Mucosa of stomach (tissue), 1 donor: ENCODE results near the gene PPP1CA.

Experiments used
- H3K27me3 ChIP-seq: one replicate; pipeline ENCODE4 v1.7.0; 2013; ENCODE audit warnings: mild to moderate bottlenecking, low read length; ENCODE audit not compliant: control insufficient read depth, insufficient read depth
- H3K36me3 ChIP-seq: one replicate; pipeline ENCODE4 v1.7.0; 2013; ENCODE audit warnings: low read length; ENCODE audit not compliant: control insufficient read depth, insufficient read depth
- H3K4me1 ChIP-seq: one replicate; pipeline ENCODE4 v1.7.0; 2013; ENCODE audit warnings: mild to moderate bottlenecking, low read length; ENCODE audit not compliant: control insufficient read depth, insufficient read depth
- H3K4me3 ChIP-seq: one replicate; pipeline ENCODE4 v1.7.0; 2013; ENCODE audit warnings: low read length
- H3K9ac ChIP-seq: one replicate; pipeline ENCODE4 v1.7.0; 2013; ENCODE audit warnings: mild to moderate bottlenecking, low read length, moderate library complexity
- H3K9me3 ChIP-seq: one replicate; pipeline ENCODE4 v1.7.0; 2013; ENCODE audit warnings: mild to moderate bottlenecking, low read length, moderate library complexity; ENCODE audit not compliant: control insufficient read depth
- donor health status: Pancreatic carcinoma.

PPP1CA gene

DNA sequence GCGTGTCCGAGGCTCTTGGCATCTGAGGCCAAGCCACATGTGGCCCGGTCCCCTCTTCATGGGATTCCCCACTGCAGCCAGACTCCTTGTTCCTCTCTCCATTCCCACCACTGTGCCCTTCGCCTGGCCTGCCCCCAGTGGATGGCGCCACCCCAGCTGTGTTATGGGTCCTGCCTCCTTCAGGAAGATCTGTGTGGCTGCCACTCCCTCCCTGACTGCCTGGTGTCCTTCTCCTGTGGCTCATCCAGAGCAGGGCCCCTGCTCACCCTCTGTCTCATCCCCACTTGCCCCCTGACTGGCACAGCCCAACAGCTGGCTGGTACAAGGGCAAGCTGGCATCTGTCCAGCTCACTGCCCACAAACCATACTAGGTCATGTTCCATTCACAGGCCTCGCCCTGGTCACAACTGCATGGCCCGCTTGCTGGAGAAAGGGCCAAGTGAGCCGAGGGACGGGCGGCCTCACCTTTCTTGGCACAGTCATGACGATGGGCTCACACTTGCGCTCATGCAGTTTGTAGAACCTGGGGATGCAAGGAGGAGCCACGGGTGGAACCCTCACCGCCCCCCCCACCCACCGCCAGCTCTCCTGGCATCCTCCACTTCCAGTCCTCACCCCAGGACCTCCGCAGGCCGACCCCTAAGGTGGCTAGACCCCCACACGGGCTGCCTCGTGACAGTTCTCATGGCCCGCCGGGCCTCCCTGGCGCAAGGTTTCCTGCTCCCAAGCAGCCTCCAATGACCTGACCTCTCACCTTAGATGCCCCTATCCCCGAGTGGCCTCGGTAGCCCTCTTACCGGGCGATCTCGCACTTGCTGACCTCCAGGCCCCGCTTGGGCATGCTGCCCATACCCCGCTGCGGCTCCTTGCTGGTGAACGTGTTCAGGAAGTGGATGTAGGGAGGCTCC is 37.9 kb upstream of the PPP1CA start:
- peaks cover 48% of the 10 kb centered on the region for H3K4me1 ChIP-seq
- H3K4me3 ChIP-seq: no peak overlapping the region
- no peaks in the 10 kb centered on the region for H3K27me3 ChIP-seq
- peaks cover 28% of the 10 kb centered on the region for H3K36me3 ChIP-seq
- H3K9ac ChIP-seq: no peak overlapping the region
- H3K9me3 ChIP-seq: no peaks in the 10 kb centered on the region

DNA sequence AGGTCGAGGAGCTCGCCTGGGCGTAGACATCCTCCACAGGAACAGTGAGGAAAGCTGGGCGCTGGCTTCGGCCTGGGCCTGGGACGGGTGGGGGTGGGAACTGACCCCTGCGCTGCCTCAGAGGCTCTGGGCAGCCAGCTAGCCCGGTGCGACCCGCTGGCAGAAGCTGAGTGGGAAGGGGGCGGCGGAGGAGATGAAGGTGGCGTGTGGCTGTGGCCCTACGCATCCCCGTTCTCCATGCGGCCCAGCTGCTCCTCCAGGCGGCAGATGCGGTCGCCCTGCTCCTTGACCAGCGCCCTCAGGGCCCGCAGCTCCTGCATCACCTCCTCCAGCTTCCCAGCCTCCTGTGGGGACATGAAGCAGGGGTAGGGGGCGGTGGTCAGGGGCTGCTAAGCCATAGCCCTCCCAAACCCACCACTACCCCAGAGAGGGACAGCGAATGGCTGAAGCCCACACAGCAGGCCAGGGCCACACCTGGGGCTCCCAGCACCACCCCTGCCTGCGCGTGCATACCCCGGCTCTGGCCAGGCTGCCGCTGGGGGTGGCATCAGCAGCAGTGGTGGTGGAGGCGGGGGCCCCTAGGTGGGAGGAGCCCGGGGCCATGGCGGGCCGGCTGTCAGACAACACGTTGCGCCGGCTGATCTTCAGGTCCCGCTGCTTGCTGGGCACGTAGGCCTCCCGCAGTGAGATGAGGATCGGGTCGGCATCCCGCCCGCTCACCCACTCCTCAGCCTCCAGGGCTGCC is 36.7 kb upstream of the PPP1CA start:
- Histone ChIP-seq H3K27me3 (no peaks in the 10 kb centered on the region), H3K4me3 (no peak overlapping the region), H3K9me3 (no peaks in the 10 kb centered on the region), H3K36me3 (peaks cover 40% of the 10 kb centered on the region), H3K4me1 (peaks cover 40% of the 10 kb centered on the region), H3K9ac (no peak overlapping the region)

DNA sequence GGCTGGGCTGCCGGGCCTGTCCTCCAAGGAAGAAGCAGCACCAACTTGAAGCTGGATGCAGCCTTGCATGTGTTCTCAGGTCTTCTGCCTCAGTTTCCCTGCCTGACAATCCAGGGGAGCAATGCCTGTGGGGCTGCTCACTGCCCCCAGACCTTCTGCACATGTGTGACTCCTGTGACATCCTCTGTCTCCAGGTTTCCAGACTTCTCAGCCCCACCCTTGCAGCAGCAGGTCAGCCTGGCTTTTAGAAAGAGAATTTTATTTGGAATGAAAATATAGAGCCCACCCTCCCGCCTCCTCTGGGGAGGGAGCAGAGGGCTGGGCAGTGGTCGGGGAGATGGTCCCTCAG is 36.1 kb upstream of the PPP1CA start:
- Histone ChIP-seq H3K36me3 (peaks cover 44% of the 10 kb centered on the region), H3K4me1 (peaks cover 39% of the 10 kb centered on the region), H3K9me3 (no peaks in the 10 kb centered on the region), H3K4me3 (no peak overlapping the region), H3K9ac (no peak overlapping the region), H3K27me3 (no peaks in the 10 kb centered on the region)

DNA sequence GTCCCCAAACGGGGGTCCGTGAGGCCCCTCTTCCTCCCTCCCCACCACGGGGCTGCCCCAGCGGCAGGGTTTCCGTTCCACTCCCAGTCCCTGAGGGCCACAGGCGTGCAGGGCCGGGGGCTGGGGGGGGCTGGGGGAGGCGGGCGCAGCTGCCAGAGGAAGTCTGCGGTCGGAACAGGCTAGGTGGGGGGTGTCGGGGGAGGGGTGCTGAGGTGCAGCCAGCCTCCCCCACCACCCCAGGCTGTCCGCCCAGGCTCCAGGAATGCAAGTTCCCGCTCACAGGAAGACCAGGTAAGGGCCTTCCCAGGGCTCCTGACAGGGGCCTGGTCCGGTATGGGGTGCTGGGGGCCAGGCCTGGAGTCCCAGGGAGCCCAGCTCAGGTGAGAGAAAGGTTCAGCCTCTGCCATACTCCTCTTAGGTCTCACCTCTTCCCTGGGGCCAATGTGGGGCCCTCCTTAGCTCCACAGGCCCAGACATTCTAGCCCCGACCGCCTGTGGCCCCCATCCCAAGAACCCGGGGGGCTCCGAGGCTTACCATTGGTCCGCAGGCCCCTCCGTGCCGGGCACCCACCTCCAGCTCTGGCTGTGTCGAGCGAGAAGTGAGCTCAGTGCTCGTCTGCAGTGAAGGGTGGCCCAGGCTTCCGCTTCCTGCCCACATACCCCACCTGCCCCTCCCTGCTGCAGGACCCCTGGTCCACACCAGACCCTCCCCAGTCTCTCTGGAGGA is 35.6 kb upstream of the PPP1CA start, which contains the start of gene PTPRCAP:
Gene PTPRCAP (minus strand): TSS at position 601 of the 727 bp plus-strand sequence. CDS start 63 bp downstream, at position 538.
- Histone ChIP-seq H3K4me3 (no peak within 1 kb of the TSS), H3K9me3 (no peaks in the 10 kb centered on the region), H3K36me3 (peaks cover 47% of the 10 kb centered on the region), H3K9ac (no peak within 1 kb of the TSS), H3K27me3 (no peaks in the 10 kb centered on the region), H3K4me1 (peaks cover 34% of the 10 kb centered on the region)

DNA sequence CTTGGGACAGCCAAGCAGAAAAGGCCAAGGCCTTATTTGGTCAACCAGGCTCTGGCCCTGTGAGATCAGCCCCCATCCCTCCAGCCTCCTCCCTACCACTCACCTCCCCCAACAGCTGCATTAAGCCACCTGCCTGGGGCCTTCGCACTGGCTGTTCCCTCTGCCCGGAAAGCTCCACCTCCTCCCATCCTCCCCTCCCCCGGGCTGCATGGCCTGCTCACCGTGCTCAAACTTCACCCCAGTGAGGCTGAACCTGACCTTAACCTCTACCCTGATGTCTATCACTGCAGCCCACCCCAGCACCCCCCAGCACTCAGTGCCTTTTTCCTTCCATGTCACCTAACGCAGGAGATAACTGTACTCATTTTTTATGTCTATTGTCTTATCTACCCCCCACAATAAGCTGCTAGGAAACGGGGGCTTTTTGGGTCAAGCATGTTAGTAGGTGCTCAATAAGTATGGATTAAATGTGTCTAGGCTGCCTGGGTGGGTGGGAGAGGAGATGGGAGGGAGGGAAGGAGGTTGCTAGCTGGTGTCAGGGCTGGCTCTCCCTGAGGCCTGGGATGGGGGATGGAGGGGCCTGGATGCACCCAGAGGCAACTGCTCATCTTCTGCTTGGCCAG is 34.9 kb upstream of the PPP1CA start:
- Histone ChIP-seq H3K4me1 (peaks cover 27% of the 10 kb centered on the region), H3K4me3 (no peak overlapping the region), H3K9ac (no peak overlapping the region), H3K36me3 (peaks cover 44% of the 10 kb centered on the region), H3K27me3 (no peaks in the 10 kb centered on the region), H3K9me3 (no peaks in the 10 kb centered on the region)

DNA sequence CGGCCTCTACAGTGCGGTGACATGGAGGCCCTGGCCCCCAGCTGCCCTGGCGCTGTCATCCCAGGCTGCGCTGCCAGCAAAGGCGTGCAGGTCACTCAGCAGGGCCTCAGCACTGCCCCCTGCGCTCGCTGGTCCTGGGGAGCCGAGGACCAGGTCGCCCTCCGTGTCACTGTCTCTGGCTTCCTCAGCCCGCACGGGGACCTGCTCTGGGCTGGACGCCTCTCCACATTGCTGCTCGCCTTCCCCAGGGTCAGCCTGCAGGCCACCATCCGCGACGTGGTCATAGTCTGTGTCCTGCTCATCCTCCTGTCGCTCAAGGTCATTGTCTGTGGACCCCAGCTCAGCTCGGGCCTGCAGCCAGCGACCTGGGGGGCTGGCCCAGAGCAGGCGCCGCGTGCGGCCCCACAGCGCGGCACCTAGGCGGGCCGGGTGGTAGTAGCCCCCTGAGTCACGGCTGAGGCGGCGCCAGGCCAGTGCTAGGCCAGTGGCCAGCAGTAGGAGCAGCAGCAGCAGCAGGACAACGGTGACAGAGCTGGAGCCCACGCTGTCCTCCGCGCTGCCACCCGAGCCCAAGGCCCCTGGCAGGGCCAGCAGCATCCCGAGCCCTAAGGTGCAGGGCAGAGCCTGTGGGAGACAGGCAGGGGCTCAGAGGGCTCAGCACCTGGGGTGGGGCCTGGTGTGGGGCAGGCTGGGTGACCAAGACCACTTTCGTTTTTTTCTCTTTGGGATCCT is 34.2 kb upstream of the PPP1CA start:
- H3K4me3 ChIP-seq: no peak overlapping the region
- H3K9me3 ChIP-seq: no peaks in the 10 kb centered on the region
- no peak overlapping the region for H3K9ac ChIP-seq
- peaks cover 20% of the 10 kb centered on the region for H3K4me1 ChIP-seq
- H3K27me3 ChIP-seq: no peaks in the 10 kb centered on the region
- peaks cover 37% of the 10 kb centered on the region for H3K36me3 ChIP-seq

DNA sequence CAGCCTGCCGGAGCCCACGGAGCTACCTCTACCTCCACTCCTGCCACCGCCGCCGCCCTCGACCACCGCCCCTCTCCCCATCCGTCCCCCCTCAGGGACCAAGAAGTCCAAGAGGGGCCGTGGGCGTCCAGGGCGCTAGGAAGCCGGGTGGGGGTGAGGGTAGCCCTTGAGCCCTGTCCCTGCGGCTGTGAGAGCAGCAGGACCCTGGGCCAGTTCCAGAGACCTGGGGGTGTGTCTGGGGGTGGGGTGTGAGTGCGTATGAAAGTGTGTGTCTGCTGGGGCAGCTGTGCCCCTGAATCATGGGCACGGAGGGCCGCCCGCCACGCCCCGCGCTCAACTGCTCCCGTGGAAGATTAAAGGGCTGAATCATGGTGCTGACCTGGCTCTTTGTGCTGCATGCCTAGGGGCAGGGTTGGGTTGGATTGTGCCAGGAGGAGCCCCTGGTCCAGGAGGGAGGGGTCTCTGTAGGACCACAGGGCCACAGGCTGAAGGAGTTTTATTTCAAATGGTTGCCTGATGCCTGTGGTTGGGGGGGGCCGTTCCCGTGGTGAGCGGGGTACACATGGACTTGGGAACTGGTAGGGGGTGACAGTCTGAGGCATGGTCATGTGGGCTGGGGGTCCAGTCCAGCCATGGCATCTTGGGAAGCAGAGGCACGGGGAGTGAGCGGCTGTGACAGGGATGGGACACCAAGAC is 33.5 kb upstream of the PPP1CA start:
- Histone ChIP-seq H3K9ac (no peak overlapping the region), H3K4me3 (no peak overlapping the region), H3K9me3 (no peaks in the 10 kb centered on the region), H3K4me1 (peaks cover 13% of the 10 kb centered on the region), H3K27me3 (no peaks in the 10 kb centered on the region), H3K36me3 (peaks cover 35% of the 10 kb centered on the region)

DNA sequence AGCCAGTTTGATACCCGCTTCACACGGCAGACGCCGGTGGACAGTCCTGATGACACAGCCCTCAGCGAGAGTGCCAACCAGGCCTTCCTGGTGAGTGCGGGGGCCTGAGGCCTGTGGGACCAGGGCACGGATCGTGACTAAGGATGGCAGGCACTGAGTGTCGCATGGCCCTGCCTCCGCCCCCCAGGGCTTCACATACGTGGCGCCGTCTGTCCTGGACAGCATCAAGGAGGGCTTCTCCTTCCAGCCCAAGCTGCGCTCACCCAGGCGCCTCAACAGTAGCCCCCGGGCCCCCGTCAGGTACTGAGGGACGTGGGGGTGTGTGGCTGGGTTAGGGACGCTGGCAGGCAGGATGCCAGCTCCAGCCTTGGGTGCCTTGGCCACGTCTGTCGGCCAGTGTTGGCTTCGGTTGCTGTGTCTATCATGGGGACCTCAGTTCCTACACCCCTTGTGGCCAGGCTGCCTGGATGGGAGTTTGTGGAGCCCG is 32.8 kb upstream of the PPP1CA start:
- Histone ChIP-seq H3K4me3 (no peak overlapping the region), H3K9ac (no peak overlapping the region), H3K36me3 (peaks cover 28% of the 10 kb centered on the region), H3K9me3 (no peaks in the 10 kb centered on the region), H3K27me3 (no peaks in the 10 kb centered on the region), H3K4me1 (peaks cover 12% of the 10 kb centered on the region)

DNA sequence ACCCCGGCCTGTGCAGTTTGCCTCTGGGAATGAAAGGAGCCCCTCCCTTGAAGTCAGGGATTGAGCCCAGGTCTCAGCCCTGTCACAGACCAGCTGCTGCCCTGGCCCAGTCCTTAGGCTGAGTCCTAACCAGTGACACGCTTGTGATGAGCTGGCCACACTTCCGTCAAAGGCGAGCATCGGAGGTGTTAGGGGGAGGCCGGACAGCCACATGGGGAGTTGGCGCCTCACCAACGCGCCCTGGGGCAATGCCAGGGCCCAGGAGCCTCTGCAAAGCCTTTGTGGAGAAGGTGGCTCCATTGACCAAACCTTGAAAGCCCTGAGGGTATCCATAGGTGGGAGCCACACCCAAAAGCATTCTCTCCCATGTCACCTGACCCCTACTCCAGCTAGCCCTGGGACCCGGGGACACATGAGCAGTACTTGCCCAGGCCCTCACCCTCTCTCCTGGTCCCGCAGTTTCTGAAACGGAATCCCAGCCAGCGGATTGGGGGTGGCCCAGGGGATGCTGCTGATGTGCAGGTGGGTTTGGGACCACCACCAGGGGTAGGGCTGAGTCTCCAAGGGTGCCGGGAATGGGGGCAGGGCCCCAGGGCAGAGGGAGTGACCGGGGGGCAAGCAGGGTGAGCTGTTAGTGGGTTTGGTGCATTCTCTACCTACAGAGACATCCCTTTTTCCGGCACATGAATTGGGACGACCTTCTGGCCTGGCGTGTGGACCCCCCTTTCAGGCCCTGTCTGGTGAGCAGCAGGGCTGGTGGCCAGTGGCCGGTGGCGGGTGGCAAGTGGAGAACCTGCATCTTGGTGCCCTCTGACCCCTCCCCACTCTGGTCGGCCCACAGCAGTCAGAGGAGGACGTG is 32.1 kb upstream of the PPP1CA start:
- Histone ChIP-seq H3K9me3 (no peaks in the 10 kb centered on the region), H3K9ac (no peak overlapping the region), H3K4me1 (peaks cover 13% of the 10 kb centered on the region), H3K36me3 (peaks cover 22% of the 10 kb centered on the region), H3K4me3 (no peak overlapping the region), H3K27me3 (no peaks in the 10 kb centered on the region)

DNA sequence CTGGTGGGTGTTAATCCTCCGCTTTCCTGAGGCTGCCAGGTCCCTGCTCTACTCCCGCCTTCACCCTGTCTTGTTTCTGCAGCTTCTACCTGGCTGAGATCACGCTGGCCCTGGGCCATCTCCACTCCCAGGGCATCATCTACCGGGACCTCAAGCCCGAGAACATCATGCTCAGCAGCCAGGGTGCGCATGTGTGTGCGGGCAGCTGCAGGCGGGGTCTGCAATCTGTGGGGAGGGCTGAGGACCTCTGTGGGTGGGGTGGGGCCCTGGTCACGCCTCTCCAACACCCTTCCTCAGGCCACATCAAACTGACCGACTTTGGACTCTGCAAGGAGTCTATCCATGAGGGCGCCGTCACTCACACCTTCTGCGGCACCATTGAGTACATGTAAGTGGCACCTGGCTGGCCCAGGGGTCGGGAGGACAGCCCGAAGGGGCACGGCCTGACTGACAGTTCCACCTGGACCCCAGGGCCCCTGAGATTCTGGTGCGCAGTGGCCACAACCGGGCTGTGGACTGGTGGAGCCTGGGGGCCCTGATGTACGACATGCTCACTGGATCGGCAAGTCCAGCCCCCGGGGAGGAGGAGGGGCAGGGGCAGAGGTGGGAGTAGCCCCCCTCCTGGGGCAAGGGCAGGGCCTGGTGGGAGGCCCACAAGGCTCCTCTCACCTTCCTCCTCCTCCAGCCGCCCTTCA is 31.1 kb upstream of the PPP1CA start:
- Histone ChIP-seq H3K27me3 (no peaks in the 10 kb centered on the region), H3K9ac (no peak overlapping the region), H3K4me3 (no peak overlapping the region), H3K9me3 (no peaks in the 10 kb centered on the region), H3K36me3 (peaks cover 21% of the 10 kb centered on the region), H3K4me1 (peaks cover 13% of the 10 kb centered on the region)
